BJ (cell line): ENCODE data around the gene KRTAP22-2. TPM values are rescaled to one million over a fixed set of nuclear protein-coding genes. Genes with fewer than 3 reads are reported as not detected.

Experiments used
- CTCF ChIA-PET: fragments of 350-600 bp; formaldehyde crosslinking; extraction: SDS; loops from one replicate; lab custom pipeline; 2021; ENCODE audit warnings: antibody characterized with exemption, inconsistent platforms; lab: Yijun Ruan, JAX
- POLR2A ChIA-PET: fragments of 300-600 bp; sonication (Branson Sonifier 250); formaldehyde crosslinking; extraction: SDS; loops from one replicate; lab custom pipeline; 2021; ENCODE audit warnings: antibody characterized with exemption; lab: Charles Lee
- DNase-seq: peaks from one replicate; pipeline ENCODE4 v3.0.0-alpha.2; 2011; ENCODE audit warnings: low read depth
- H3K27me3 ChIP-seq: 2 replicates; pipeline ENCODE4 v1.6.0; 2011; ENCODE audit warnings: low read length; ENCODE audit not compliant: control insufficient read depth, insufficient read depth
- H3K36me3 ChIP-seq: 2 replicates; pipeline ENCODE4 v1.5.1; 2011; ENCODE audit warnings: low read length; ENCODE audit not compliant: control insufficient read depth, insufficient read depth
- H3K4me3 ChIP-seq: 2 replicates; pipeline ENCODE4 v1.5.1; 2011; ENCODE audit warnings: low read depth, mild to moderate bottlenecking, control low read depth, low read length
- polyA plus RNA-seq: library from polyadenylated mRNA; depleted of rRNA; stranded (reverse); fragments of >200 nt; gene quantifications from 2 replicates; pipeline ENCODE4 v1.2.3, GENCODE V29; 2011; rRNA removed
- small RNA-seq: library from RNA; depleted of rRNA; stranded (forward); fragments of <200 nt; gene quantifications from one replicate; pipeline ENCODE3, GENCODE V24; 2012; ENCODE audit warnings: low replicate concordance, low read depth; ENCODE audit not compliant: insufficient read length
- TF ChIP-seq, protein P1 (sequence below): IDR thresholded peaks from 2 replicates; pipeline ENCODE4 v1.5.1; 2011; ENCODE audit warnings: low read depth, mild to moderate bottlenecking, control low read depth, inconsistent platforms, low read length, moderate library complexity; ENCODE audit not compliant: insufficient read depth

The KRTAP22-2 gene
- polyA plus RNA-seq, 1 experiment, result not detected

GRCh38 chr21:30561264-30561895 is 28.8 kb downstream of the KRTAP22-2 start, which contains the start of gene KRTAP19-7:
Gene KRTAP19-7 (minus strand): TSS chr21:30561314. CDS start chr21:30561289, 25 bp downstream.
- DNase-seq, result no peak
- H3K27me3 ChIP-seq, result no peaks in the 10 kb centered on the region
- no peaks in the 10 kb centered on the region for H3K36me3 ChIP-seq
- TF ChIP-seq, protein P1, sequence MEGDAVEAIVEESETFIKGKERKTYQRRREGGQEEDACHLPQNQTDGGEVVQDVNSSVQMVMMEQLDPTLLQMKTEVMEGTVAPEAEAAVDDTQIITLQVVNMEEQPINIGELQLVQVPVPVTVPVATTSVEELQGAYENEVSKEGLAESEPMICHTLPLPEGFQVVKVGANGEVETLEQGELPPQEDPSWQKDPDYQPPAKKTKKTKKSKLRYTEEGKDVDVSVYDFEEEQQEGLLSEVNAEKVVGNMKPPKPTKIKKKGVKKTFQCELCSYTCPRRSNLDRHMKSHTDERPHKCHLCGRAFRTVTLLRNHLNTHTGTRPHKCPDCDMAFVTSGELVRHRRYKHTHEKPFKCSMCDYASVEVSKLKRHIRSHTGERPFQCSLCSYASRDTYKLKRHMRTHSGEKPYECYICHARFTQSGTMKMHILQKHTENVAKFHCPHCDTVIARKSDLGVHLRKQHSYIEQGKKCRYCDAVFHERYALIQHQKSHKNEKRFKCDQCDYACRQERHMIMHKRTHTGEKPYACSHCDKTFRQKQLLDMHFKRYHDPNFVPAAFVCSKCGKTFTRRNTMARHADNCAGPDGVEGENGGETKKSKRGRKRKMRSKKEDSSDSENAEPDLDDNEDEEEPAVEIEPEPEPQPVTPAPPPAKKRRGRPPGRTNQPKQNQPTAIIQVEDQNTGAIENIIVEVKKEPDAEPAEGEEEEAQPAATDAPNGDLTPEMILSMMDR, result no peak
- ChIA-PET CTCF (no interaction called here), POLR2A (no interaction called here)
- H3K4me3 ChIP-seq, result no peak within 1 kb of the TSS

DNA sequence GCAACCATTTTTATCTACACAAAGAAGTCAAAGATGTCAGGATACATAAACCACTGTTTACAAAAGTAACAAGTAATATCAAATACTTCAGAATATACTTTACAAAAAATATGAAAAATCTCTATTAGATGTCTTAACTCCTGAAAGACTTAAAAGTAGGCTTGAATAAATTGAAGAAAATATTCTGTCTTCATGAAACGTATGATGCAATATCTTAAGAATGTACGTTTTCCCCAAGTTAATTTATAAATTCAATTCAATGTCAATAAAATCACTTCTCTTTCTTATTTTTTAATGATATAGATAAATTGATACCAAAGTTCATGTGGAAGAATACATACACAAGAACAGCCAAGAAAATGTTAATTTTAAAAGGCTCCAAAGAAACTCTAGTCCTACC is 35.1 kb downstream of the KRTAP22-2 start:
- TF ChIP-seq, protein P1, result no peak
- POLR2A ChIA-PET, result no interaction called here
- no peak for DNase-seq
- no peak overlapping the region for H3K4me3 ChIP-seq
- CTCF ChIA-PET, result interaction anchor here (0.6 kb wide), 1 partner anchor 218 kb away, joined by 3 read pairs; the partner anchor contains the start of gene KRTAP27-1
- H3K36me3 ChIP-seq, result no peaks in the 10 kb centered on the region
- no peaks in the 10 kb centered on the region for H3K27me3 ChIP-seq

- Histone ChIP-seq H3K36me3 (no peaks in the 10 kb centered on the region), H3K27me3 (no peaks in the 10 kb centered on the region), H3K4me3 (no peak overlapping the region)
- TF ChIP-seq, protein P1, result no peak
- ChIA-PET POLR2A (no interaction called here), CTCF (no interaction called here)
- no peak for DNase-seq
These were observed 37.4 kb downstream of the KRTAP22-2 start for GRCh38 chr21:30552782-30553181.

GRCh38 chr21:30541764-30542163 is 48.4 kb downstream of the KRTAP22-2 start, which contains the start of gene KRTAP19-6:
Gene KRTAP19-6 (minus strand): TSS chr21:30541864. CDS start chr21:30541833, 31 bp downstream.
- ChIA-PET POLR2A (no interaction called here), CTCF (interaction anchor here (0.5 kb wide), 1 partner anchor 292 kb away, joined by 3 read pairs; no protein-coding TSS in a partner anchor)
- DNase-seq, result no peak
- Histone ChIP-seq H3K36me3 (no peaks in the 10 kb centered on the region), H3K27me3 (no peaks in the 10 kb centered on the region), H3K4me3 (no peak within 1 kb of the TSS)
- TF ChIP-seq, protein P1, result no peak

Small RNA genes within 50 kb of the gene (small RNA-seq; reads per million reads assigned to genes)
- gene KRTAP20-1 (not detected), gene KRTAP20-4 (not detected), gene KRTAP22-1 (not detected), gene KRTAP22-2 (not detected)

Other genes with a start within 250 kb of the KRTAP22-2 start
- gene KRTAP23-1, start 241.8 kb downstream of the KRTAP22-2 start, polyA plus RNA-seq, result not detected in 2 replicates
- gene KRTAP13-2, start 218.1 kb downstream of the KRTAP22-2 start, polyA plus RNA-seq, result not detected in 2 replicates
- not detected in 2 replicates for gene KRTAP13-1, start 194.4 kb downstream of the KRTAP22-2 start, polyA plus RNA-seq
- gene KRTAP13-3, start 164.5 kb downstream of the KRTAP22-2 start, polyA plus RNA-seq, result not detected in 2 replicates
- gene KRTAP13-4, start 160.2 kb downstream of the KRTAP22-2 start, polyA plus RNA-seq, result not detected in 2 replicates
- gene KRTAP15-1, start 150.1 kb downstream of the KRTAP22-2 start, polyA plus RNA-seq, result not detected in 2 replicates
- gene KRTAP19-1, start 110.0 kb downstream of the KRTAP22-2 start, polyA plus RNA-seq, result not detected in 2 replicates
- not detected in 2 replicates for gene KRTAP19-2, start 103.0 kb downstream of the KRTAP22-2 start, polyA plus RNA-seq
- gene KRTAP19-3, start 98.4 kb downstream of the KRTAP22-2 start, polyA plus RNA-seq, result not detected in 2 replicates
- gene KRTAP19-4, start 93.2 kb downstream of the KRTAP22-2 start, polyA plus RNA-seq, result not detected in 2 replicates
- not detected in 2 replicates for gene KRTAP19-5, start 88.3 kb downstream of the KRTAP22-2 start, polyA plus RNA-seq
- gene KRTAP19-6, start 48.5 kb downstream of the KRTAP22-2 start, polyA plus RNA-seq, result not detected in 2 replicates
- not detected in 2 replicates for gene KRTAP19-7, start 29.1 kb downstream of the KRTAP22-2 start, polyA plus RNA-seq
- gene KRTAP6-3, start 2.0 kb upstream of the KRTAP22-2 start, polyA plus RNA-seq, result not detected in 2 replicates
- not detected in 2 replicates for gene KRTAP6-2, start 8.5 kb upstream of the KRTAP22-2 start, polyA plus RNA-seq
- not detected in 2 replicates for gene KRTAP22-1, start 10.7 kb upstream of the KRTAP22-2 start, polyA plus RNA-seq
- not detected in 2 replicates for gene KRTAP6-1, start 23.5 kb upstream of the KRTAP22-2 start, polyA plus RNA-seq
- gene KRTAP20-1, start 26.0 kb upstream of the KRTAP22-2 start, polyA plus RNA-seq, result not detected in 2 replicates
- not detected in 2 replicates for gene KRTAP20-4, start 30.2 kb upstream of the KRTAP22-2 start, polyA plus RNA-seq
- gene KRTAP20-2, start 44.8 kb upstream of the KRTAP22-2 start, polyA plus RNA-seq, result not detected in 2 replicates
- not detected in 2 replicates for gene KRTAP20-3, start 52.5 kb upstream of the KRTAP22-2 start, polyA plus RNA-seq
- not detected in 2 replicates for gene KRTAP21-3, start 128.4 kb upstream of the KRTAP22-2 start, polyA plus RNA-seq
- gene KRTAP21-2, start 156.9 kb upstream of the KRTAP22-2 start, polyA plus RNA-seq, result not detected in 2 replicates
- gene KRTAP21-1, start 165.0 kb upstream of the KRTAP22-2 start, polyA plus RNA-seq, result not detected in 2 replicates
- not detected in 2 replicates for gene KRTAP8-1, start 222.9 kb upstream of the KRTAP22-2 start, polyA plus RNA-seq
- gene KRTAP7-1, start 239.4 kb upstream of the KRTAP22-2 start, polyA plus RNA-seq, result not detected in 2 replicates